HFF-Myc (cell line): ENCODE data around the gene PES1.
"Not testable (repeated sequence)": the region's sequence is repeated elsewhere in the genome, so short reads cannot be mapped to it uniquely, and the experiment has no call there.

Source experiments
- DNase-seq: peaks from one replicate; pipeline ENCODE4 v3.0.0-alpha.2; 2011; ENCODE audit warnings: low read depth; ENCODE audit errors: extremely low read depth
- H3K4me3 ChIP-seq: replicated peaks from 2 replicates; pipeline ENCODE4 v1.5.1; 2011; ENCODE audit warnings: low read depth, mild to moderate bottlenecking, control low read depth, low read length
- TF ChIP-seq, protein P1 (sequence below): IDR thresholded peaks from 2 replicates; pipeline ENCODE4 v1.5.1; 2012; ENCODE audit warnings: mild to moderate bottlenecking, low read depth, low read length, control low read depth; ENCODE audit errors: missing control alignments

Gene PES1

DNA sequence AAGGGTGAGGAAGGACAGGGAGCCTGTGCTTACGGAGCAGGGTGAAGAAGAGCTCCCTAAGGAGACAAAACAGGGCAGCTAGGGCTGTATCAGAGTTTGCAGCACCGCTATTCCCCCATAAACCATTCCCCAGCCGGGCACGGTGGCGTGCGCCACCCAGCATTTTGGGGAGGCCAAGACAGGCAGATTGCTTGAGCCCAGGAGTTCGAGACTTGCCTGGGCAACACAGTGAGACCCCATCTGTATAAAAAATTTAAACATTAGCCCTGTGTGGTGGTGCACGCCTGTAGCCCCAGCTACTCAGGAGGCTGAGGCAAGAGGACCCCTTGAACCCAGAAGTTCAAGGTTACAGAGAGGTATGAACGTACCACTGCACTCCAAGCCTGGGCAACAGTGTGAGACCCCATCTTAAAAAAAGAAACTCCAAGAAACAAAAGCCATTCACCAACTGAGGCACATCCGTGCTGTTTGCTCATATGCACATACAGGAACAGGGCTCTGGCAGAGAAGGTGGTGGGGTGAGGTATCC, 22.0 kb downstream of the PES1 start:
- DNase-seq, result no peak
- TF ChIP-seq, protein P1, sequence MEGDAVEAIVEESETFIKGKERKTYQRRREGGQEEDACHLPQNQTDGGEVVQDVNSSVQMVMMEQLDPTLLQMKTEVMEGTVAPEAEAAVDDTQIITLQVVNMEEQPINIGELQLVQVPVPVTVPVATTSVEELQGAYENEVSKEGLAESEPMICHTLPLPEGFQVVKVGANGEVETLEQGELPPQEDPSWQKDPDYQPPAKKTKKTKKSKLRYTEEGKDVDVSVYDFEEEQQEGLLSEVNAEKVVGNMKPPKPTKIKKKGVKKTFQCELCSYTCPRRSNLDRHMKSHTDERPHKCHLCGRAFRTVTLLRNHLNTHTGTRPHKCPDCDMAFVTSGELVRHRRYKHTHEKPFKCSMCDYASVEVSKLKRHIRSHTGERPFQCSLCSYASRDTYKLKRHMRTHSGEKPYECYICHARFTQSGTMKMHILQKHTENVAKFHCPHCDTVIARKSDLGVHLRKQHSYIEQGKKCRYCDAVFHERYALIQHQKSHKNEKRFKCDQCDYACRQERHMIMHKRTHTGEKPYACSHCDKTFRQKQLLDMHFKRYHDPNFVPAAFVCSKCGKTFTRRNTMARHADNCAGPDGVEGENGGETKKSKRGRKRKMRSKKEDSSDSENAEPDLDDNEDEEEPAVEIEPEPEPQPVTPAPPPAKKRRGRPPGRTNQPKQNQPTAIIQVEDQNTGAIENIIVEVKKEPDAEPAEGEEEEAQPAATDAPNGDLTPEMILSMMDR, result no peak
- H3K4me3 ChIP-seq, result no peak overlapping the region

GRCh38 chr22:30568137-30568805, 23.4 kb downstream of the PES1 start:
- DNase-seq, result no peak
- H3K4me3 ChIP-seq, result no peak overlapping the region
- TF ChIP-seq, protein P1, result no peak

DNA sequence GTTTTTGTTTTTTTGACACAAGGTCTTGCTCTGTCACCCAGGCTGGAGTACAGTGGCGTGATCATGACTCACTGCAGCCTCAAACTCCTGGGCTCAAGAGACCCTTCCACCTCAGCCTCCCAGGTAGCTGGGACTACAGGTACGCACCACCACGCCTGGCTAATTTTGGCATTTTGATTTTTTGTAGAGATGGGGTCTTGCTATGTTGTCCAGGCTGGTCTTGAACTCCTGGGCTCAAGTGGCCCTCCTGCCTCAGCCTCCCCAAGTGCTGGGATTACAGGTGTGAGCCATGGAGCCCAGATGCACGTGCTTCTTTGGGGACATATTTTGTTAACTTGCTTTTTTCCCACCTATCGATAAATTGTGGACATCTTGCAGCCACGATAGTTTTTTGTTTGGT, 24.4 kb downstream of the PES1 start:
- DNase-seq, H3K4me3 ChIP-seq: not testable (repeated sequence)

DNA sequence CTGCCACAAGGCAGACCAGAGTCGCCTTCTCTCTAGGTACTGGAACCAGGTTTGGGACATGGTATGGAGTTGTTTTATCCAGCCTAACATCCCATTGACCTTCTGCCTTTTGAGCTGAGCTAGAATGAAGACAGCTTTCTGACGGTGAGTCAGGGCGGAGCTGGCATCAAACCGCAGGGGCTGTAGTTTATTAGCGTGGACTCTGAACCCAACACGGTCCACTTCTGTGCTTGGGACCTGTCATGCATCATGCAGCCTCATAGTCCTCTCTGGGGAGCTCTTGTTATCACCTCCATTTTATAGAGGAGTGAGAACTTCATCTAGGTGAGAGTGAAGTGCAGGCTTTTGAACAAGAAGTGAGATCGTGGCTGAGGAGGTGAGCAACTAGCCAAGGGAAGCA, 25.6 kb downstream of the PES1 start:
- DNase-seq, result no peak
- TF ChIP-seq, protein P1, result no peak
- H3K4me3 ChIP-seq, result no peak overlapping the region

- TF ChIP-seq, protein P1, result no peak
- no peak for DNase-seq
- H3K4me3 ChIP-seq, result no peak overlapping the region
Observed at GRCh38 chr22:30565341-30565740, 26.4 kb downstream of the PES1 start.

DNA sequence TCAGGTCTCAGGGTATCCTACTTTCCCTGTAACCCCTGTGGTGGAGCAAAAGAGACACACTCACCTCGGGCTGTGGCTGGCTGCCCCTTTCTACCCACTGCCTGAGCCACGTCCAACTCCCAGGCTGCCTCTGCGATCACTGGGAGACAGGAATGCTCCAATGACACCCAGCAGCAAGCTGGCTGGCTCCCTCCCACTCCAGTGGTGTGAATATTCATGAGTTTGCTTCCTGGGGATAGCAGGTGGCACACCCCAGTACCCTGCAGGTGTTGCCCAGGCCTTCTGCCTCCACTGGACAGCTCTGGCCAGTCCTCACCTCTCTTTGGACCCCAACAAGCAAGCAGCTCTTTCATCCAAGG, 27.0 kb downstream of the PES1 start:
- H3K4me3 ChIP-seq, result no peak overlapping the region
- no peak for DNase-seq
- TF ChIP-seq, protein P1, result no peak

GRCh38 chr22:30564045-30564760, 27.5 kb downstream of the PES1 start:
- H3K4me3 ChIP-seq, result no peak overlapping the region
- TF ChIP-seq, protein P1, result no peak
- DNase-seq, result no peak
